HK-2 (cell line): ENCODE measurements around the gene CAPN9.
A peak's percentile ranks its signal among the peaks of the same experiment; 100 is the strongest.
"Not testable (repeated sequence)": the region's sequence is repeated elsewhere in the genome, so short reads cannot be mapped to it uniquely, and the experiment has no call there.

ENCODE experiments used
- DNase-seq: peaks from one replicate; pipeline ENCODE4 v3.0.0-alpha.2; 2018; ENCODE audit not compliant: unreplicated experiment

CAPN9 gene

DNA sequence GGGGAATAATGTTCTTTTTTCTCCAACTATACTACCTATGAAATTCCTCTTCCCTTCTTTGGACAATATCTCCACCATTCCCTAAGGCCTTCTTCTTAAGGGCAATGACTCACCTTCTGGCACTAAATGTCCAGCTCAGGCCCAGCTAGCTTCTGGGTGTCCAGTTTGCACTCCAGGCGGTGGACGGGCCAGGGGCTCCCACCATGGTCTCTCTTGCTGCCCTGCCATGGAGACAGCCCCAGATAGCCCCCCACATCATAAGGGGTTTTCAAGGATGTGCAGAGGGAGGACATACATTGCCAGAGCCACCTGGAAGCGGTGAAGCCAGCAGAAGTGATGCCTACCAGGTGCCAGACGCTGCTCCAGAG is 77.3 kb downstream of the CAPN9 start:
- DNase-seq = no peak

DNA sequence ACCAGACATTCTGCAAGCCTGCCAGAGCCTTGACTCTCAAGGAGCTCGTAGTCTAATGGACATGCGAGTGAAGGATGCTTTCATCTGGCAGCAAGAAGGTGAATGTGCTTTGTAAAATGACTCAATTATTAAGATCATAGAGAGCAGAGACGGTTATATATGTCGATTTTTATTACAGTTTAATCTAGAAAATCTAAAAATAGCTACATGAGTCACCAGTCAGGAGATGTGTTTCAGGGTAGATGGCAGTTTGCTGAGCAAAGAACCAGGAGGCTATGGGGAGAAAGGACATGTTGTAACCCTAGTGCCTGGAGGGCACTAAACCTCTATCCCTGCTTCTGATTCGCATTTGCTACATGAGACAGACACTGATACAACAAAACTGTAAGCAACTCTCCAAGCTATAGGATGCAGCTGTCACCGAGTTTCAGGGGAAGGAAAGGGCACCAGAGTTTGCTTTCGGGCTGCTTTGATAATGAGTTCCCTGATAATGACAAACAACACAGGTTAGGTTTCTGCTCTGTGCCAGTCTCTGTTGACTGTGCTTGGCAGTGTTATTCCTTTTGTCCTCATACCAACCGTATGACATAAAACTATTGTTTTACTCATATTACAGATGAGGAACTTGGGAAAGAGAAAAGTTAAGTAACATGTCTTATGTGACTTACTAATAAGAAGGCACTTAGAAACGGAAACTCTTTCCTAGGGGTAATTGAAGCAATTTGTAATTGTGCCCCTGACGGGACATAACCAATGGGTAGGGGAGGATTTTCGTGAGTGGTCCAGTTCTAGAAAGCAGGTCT is 77.9 kb downstream of the CAPN9 start:
- no peak for DNase-seq

DNA sequence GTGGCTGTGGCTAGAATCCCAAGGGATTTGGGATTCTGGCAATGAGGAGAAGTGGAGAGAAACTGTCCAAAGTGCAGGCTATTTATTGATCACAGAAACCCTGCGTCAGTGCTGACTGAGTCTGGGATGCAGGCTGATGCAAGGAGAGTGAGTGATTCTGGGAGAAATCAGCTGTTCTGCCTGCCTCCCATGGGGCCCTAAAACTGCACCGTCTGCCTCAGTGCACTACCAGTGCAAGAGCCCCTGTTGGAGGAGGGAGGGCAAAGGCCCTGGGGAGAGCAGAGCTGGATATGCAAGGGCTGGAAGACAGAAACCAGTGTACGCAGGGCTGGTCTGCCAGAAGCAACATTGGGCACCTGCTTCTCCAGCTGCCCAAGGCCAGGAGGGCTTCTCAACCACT is 78.6 kb downstream of the CAPN9 start:
- DNase-seq = no peak

DNA sequence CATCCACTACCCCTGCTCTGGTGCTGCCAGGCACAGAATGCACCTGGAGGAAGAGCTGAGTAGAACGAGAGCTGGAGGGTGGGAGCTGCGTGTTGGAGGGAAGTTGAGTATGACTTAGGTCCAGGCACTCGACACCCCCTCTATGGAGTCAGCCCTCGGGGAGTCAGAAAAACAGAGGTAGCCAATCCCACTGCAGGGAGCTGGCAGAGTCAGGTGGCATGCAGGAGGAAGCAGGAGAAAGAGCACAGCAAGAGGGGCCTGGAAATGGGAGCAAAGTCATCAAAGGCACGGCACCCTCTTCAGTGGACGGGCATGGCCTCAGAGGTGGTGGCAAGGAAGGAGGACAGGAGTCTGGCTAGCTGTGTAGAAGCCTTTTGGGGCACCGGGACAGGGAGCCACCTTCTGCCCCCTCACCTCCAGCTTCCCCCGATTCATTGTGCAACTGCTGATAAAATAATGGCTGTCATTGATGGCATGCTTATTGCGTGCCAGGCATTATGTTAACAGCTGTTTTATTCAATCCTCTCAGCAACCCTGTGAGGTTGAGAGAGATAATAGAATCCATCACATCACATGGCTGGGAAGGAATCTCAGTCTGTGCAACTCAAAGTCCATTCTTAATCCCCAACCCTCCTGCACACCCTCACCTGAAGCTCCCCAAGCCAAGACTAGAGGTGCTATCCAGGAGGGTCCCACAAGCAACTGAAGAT is 79.1 kb downstream of the CAPN9 start:
- no peak for DNase-seq

DNA sequence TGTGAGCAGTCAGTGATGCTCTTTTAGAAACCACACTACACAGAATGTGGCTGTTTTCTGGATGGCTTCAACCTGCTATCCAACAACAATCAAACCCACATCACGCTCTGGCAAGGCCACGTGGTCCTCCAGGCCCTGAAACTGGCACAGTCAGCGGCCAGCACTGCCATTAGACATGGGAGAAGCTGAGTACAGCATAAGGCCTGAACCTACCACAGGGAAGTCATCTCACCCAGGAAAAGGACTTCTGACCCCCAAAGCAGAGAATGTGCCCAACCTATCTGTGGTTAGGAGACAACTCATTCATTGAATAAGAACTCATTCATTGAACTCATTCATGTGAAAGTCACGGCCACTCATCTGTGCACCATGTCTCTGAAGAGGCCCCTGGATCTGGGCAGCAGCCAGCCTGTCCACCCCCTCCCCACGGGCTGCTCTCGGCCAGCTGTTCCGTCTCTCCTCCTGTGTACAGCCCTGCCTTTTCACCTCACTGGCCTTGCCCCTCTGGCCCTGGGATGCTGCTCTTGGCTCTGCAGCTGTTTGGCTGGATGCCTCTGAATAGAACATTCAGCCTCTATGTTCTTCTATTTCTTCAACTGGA is 80.0 kb downstream of the CAPN9 start:
- no peak for DNase-seq

DNA sequence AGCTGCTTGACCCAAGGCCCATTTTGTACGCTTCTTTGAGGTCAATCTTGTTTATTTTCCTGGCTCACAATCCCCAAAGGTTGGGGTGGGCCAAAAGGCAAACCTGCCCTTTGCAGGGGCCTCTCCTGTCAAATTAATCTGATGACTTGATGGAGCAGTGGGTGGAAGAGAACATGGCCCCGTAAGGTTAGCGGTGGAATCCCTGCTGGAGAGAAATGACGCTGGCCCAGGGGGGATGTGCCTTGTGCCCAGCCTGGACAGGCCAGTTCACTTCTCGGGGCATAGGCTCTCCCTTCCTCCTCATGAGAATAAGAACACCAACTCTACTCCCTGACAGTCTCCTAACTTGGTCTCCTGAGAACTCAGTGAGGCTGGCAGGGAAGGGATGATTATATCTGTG is 80.6 kb downstream of the CAPN9 start:
- DNase-seq = no peak

DNA sequence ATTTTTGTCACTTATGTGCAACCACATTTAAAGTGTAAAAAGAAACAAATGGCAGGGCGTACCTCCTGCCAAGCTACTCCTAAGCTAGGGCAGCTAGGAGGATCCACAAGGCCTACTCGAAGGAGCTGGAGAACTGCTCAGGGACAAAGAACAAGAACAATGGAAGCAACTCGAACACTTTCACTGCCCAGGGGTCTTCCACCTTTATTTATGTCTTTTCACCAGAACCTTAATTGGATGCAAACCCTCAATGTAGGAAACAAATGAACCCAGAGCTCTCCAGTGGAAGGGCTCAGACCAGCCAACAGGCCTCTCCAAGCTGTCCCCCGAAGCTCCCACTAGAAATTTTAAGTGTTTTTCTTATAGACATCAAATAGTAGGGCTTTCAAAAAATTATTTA is 81.2 kb downstream of the CAPN9 start:
- DNase-seq = no peak

DNA sequence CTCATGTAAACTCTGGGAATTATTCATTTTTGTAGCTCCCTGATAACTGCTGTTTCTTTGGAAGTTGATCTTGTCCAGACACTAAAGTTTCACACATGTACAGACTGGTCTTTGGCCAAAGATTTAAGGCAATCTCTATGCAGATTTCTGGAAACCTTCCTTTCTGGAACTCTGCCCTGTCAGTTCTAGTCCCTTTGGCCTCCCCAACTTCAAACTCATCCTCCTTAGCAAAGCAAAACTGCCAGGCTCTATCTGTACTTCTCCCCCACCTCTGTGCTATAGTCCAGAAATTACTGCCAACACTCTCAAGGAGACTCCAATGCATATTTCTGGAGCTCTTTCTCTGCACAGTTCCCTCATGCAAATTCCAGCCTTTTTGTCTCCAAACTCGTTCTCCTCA is 84.6 kb downstream of the CAPN9 start:
- DNase-seq = no peak

DNA sequence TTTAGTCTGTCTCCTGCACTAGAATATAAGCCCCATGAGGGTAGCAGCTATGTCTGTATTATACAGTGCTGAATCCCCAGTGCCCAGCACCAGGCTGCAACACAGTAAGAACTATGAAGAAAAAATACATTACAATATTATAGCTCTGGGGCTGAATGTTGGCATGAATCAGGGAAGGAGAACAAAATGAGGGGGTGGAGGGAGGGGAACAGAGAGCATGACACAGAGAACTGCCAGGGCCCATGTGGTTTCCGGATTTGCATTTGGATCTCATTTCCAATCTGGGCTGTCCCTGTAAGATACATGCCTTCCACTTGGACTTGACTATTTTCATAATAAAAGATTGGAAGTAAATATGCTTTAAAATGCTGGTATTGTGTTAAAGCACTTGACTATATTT is 85.3 kb downstream of the CAPN9 start:
- no peak for DNase-seq

DNA sequence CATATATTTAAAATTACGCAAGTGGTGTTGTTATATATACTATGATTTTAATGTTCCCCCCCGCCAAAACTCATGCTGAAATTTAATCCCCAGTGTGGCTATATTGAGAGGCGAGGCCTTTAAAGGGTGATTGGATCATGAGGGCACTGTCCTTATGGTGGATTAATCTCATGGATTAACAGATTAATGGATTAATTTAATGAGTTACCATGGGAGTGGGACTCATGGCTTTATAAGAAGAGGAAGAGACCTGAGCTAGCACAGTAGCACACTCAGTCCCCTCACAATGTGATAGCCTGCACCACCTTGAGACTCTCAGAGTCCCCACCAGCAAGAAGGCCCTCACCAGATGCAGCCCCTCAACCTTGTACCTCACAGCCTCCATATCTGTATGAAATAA is 86.3 kb downstream of the CAPN9 start:
- no peak for DNase-seq

DNA sequence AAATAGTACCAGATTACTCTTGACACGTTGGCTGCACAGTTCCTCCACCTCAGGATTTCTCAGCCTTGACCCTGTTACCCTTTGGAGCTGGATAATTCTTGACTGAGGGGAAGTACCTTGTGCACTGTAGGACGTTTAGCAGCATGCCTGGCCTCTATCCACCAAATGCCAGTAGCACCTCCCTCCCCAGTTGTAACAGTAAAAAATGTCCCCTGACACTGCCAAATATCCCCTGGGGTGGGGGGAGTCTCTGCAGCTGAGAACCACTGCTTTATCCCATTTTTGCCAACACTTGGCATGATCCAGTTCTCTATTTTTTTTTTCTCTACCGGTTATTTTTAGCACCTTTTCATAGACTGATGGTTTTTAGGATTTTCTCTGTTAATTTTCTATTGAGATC is 87.1 kb downstream of the CAPN9 start:
- DNase-seq = no peak

DNA sequence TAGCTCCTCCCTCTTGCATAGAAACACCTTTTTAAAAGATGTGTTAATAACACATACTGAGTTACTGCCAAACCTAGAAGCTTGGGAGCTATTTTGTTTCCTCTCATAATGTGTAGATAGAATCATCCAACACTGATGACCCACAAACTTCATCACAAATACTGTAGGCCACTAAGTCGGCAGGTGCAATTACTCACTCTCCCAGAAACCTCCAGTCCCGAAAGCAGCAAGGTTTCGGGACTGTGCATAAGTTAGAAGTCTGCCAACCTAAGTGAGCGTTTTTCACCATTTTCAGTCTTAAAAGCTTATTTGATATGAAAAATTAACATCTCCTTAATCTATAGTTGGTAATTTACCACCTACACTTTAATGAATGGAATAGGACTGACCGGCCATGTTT is 89.2 kb downstream of the CAPN9 start:
- no peak for DNase-seq

DNA sequence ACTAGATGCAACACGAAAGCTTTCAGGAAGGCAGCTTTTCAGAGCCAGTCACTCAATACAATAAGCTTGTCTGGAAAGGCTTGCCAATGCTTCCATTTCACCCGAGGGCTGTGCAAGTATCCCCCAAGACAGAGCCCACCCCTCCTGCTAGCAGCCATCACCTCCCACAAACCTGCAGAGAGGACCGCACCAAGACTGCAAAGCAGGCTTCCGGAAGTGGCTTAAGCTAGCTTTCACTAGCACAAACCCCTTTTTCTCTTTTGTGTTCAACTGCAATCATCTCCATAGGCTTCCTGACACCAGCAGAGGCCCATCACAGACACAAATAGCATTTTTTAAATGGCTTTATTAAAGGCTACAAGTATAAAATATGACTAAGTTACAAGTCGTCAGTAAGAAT is 89.6 kb downstream of the CAPN9 start:
- DNase-seq = no peak

DNA sequence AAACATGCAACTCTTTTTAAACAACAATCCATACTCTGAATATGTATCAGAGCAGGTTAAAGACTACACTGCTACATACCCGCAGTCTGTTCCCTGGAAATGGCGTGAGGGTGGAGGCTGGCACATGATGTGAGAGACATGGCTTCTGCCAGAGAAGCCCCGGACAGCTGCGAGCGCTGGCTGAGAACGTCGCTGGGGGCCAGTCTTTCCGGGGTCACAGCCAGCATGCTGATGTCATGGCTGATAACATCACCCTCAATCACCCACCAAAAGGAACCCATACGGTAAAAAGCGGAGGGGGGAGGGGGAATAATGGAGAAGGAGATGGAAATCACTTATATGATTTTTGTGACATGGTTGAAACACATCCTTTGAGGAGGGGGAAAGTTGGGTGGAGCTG is 92.0 kb downstream of the CAPN9 start:
- DNase-seq = no peak

DNA sequence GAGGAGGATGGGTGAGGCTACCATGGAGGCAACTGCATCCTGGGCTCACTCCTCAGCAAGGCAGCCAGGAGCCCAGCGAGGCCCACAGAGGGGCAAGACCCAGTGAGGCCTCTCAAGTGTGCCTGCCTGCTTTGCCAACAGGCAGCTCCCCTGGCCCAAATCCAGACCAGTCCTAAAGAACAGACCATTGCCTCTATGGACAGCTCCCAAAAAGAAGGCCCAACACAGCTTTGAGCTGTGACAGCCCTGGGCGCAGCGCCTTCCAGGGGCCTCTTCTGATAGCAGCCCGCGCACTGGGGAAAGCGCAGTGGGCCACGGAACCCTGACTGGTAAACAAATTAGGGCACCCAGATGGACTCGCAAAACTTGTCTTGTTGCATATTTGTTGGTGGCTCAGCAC is 95.6 kb downstream of the CAPN9 start:
- DNase-seq = no peak

DNA sequence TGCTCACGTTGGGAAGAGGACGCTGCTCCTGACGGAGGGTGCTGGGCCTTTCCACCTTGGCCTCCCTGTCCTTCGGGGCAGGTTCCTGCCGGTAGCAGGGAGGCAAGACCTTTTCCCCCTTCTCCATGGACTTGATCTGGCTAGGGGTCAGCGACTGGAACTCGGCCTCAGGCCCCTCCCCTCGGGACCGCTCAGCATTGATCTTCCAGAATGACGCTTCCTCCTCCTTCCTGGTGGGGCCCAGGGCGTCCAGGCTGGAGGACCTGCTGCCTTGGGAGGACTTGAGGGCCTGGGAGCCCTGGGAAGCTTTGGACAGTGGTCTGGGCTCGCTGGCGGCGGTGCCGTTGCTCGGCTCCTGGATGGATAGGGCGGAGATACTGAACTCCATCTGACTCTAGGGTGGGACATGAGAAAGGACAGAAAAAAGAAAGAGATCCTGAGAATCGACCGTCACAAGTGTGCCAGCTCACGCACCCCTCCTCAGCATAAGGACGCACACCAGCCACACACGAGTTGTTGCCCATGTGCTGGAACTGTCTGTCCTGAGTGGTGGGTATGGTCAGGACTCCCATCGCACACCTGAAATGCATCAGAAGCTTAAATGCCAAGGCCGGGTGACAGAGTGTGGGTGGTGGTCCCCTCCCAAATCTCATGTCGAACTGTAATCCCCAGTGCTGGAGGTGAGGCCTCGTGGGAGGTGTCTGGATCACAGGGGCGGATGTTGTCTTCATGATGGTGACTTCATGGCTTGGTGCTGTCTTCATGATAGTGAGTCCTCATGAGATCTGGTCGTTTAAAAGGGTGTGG is 96.5 kb downstream of the CAPN9 start:
- DNase-seq = no peak

DNA sequence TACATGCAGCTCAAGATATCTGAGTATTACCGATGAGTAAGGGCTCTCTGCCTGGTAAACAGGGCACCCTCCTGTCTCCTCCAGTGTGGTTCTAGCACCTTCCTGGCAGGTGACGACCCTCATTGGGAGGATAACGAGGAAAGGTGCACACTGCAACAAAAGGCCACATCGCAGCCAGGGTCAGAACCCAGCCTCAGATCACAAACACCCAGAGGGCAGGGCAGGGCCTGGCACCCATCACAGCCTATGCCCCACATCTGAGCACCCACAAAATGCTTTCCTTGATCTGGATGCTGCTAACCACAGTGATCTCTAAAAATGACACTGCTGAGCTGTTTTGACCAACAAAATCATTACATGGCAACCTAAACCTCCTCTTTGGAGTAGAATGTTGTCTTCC is 97.4 kb downstream of the CAPN9 start:
- no peak for DNase-seq

DNA sequence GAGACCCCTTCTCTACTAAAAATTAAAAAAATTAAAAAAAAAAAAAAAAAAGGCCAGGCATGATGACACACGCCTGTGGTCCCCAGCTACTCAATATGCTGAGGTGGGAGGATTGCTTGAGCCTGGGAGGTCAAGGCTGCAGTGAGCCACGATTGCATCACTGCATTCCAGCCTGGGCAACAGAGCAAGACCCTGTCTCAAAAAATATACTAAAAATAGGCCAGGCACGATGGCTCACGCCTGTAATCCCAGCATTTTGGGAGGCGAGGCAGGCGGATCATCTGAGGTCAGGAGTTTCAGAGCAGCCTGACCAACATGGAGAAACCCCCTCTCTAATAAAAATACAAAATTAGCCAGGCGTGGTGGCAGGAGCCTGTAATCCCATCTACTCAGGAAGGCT is 98.0 kb downstream of the CAPN9 start:
- DNase-seq = not testable (repeated sequence)

DNA sequence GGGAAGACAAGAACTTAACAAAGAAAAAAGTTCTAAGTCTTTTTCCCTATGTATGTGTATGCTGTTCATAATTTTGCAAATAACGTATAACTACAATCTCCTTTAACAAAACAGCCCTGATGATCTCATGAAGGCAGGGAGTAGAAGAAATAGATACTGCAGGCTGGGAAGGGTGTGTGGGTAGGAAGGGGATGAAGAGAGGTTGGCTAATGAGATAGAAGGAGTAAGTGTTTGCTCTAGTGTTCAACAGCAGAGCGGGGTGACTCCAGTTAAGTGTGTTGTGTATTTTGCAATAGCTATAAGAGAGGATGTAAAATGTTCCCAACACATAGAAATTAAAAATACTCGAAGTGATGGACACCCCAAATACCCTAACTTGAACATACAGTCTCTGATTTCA is 101.0 kb downstream of the CAPN9 start:
- no peak for DNase-seq

DNA sequence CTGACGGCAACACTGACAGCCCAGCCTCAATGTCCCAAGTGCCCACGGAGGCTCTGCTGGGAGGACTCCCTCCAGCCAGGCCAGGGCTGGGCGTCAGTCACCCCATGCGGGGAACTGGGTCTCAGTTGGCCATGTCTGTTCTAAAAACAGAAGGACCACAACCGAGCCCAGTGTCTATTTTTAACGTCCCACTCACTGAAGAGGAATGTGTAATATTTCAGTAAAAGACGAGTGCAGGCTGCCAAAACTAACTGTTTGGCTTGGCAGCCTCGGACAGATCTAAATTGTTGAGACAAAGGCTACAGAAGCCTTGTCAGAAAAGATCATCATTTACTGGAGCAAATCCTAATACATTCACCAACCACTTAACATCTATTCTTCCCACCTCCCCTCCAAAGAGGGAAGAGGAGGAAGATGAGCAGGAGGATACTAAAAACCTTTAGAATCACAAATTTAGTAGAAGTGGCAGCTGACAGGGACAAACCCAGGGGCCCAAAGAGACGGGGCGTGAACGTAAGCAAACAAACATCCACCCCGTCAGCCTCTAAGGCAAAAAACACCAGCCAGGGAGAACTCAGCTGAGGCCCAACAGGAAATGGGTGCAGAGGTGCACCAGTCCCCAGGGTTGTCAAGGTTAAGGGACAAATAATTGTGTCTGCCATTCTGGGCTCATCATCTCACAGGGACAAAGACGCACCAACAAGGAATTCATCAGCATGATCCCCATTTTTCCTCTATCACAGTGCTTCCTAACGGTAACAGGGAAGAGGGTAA is 102.5 kb downstream of the CAPN9 start:
- peak; percentile 46 for DNase-seq

DNA sequence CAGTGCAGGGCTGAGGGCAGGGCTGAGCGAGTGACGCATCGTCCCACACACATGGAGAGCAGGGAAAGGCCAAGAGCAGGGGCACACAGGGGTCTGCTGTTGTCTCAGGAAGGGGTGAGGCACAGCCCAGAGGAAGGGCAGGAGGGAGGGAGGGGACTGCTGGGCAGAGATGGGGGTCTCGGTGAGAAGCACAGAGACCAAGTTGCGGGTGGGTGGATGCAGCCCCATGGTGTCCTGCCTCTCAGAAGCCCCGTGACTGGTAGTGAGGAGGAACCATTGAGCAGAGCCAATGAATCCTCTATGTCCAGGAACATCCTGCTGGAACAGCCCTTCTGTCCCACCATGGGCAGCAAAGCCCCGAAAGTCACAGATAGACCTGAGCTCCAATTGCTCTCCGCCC is 103.4 kb downstream of the CAPN9 start:
- no peak for DNase-seq

DNA sequence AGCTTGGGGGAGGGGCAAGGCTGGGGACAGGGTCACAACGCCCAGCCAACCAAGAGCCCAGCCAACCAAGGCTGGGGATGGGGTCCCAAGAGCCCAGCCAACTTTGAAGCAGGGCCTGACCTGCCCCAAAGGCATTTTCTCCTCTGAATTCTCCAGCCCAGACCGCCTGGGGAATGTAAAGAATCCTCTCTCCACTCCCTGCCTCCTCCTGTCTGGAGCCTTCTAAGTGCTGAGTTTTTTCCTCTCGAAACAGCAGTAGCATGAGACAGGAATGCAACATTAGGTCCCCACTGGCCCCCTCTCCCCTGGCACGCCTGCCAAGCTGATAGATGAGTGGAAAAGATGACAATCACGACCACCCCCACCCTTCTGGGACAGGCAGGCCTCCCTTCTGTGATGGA is 104.1 kb downstream of the CAPN9 start:
- DNase-seq = peak; percentile 52
